Measurements from ENCODE around the gene GLRX5.

DNA sequence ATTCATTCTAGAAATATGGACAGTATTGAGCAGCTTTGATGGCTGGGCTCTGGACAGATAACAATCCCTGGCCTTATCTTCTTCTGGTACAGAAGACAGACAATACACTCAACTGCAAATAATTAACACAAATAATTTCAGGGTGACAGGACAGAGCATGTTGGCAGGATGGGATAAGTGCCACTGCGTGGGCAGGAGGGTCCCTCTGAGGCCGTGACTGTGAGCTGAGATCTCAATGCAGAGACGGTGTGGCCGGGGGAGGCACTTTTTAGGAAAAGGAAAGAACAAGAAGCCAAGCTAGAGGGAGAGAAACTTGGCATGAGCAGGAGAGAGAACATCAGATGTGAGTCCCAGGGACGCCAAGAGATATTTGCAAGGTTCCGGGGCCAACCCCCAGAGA, 26.5 kb upstream of the GLRX5 start:
- TF ChIP-seq, protein P1, sequence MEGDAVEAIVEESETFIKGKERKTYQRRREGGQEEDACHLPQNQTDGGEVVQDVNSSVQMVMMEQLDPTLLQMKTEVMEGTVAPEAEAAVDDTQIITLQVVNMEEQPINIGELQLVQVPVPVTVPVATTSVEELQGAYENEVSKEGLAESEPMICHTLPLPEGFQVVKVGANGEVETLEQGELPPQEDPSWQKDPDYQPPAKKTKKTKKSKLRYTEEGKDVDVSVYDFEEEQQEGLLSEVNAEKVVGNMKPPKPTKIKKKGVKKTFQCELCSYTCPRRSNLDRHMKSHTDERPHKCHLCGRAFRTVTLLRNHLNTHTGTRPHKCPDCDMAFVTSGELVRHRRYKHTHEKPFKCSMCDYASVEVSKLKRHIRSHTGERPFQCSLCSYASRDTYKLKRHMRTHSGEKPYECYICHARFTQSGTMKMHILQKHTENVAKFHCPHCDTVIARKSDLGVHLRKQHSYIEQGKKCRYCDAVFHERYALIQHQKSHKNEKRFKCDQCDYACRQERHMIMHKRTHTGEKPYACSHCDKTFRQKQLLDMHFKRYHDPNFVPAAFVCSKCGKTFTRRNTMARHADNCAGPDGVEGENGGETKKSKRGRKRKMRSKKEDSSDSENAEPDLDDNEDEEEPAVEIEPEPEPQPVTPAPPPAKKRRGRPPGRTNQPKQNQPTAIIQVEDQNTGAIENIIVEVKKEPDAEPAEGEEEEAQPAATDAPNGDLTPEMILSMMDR (conservative IDR thresholded peaks at IDR 0.05; ENCODE audit: low read depth, low read length), result no peak
- no peak for TF ChIP-seq EZH2 (IDR thresholded peaks at IDR 0.05; ENCODE audit: borderline replicate concordance, low read depth, low read length, poor library complexity, severe bottlenecking)
